Thyroid gland (tissue), 4 donors: ENCODE results near the gene DPP10.

Experiments used
- CTCF ChIP-seq, 6 experiments: fragments of 200-600 bp in 3 of 6; fragments of 450-650 bp in 3 of 6; sonication (generic) in 3 of 6; IDR thresholded peaks; one replicate each; pipeline ENCODE4 v1.5.1; 2016 to 2019; ENCODE audit warnings: antibody characterized with exemption in 6 of 6, mild to moderate bottlenecking in 2 of 6, inconsistent platforms in 1 of 6, moderate library complexity in 1 of 6
- POLR2A ChIP-seq, 2 donors: fragments of 450-650 bp; IDR thresholded peaks; one replicate each; pipeline ENCODE4 v1.6.1; 2017; ENCODE audit warnings: antibody characterized with exemption in 2 of 2, mild to moderate bottlenecking in 2 of 2, moderate library complexity in 1 of 2

DNA sequence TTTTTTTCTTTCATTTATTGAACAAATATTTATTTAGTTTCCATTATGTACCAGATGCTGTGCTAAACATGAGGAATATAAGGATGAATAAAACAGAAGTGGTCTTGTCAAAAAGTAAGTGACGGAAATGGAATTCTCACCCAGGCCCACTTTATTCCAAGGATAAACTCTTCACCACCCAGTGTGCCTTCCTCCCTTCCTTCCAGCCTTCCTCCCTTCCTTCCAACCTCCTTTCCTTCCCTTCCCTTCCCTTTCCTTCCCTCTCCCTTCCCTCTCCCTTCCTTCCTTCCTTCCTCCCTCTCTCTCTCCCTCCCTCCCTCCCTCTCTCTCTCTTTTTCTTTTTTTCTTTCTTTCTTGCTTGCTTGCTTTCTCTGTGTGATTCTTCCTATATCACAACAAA lies 240.8 kb downstream of the DPP10 start:
- TF ChIP-seq CTCF (IDR thresholded peaks at IDR 0.05) (no peak), POLR2A (IDR thresholded peaks at IDR 0.05) (no peak)
